Body of pancreas (tissue), 4 donors: ENCODE data around the gene UBE2D2. TPM values are rescaled to one million over a fixed set of nuclear protein-coding genes. Genes with fewer than 3 reads are reported as not detected.
A peak's percentile ranks its signal among the peaks of the same experiment; 100 is the strongest.

Experiments used
- ATAC-seq: fragments of 150-250 bp; one replicate; pipeline ENCODE4 v1.9.1; 2016
- DNase-seq, 4 donors: peaks; one replicate each; pipeline ENCODE4 v3.0.0-alpha.2; 2019
- H3K27ac ChIP-seq, 4 donors: fragments of 200-600 bp; sonication (generic); 1 replicate in 3 of 4; 2 replicates in 1 of 4; pipeline versions ENCODE4 v1.5.1 to v1.6.1; 2016 to 2019; ENCODE audit warnings: mild to moderate bottlenecking in 1 of 4, mixed read lengths in 1 of 4, moderate library complexity in 1 of 4
- H3K27me3 ChIP-seq, 2 donors: fragments of 200-600 bp; sonication (generic); one replicate each; pipeline ENCODE4 v1.6.0; 2016; ENCODE audit warnings: mild to moderate bottlenecking in 1 of 2
- H3K36me3 ChIP-seq, 2 donors: fragments of 200-600 bp; sonication (generic); replicated peaks in 1 of 2; 2 replicates each; pipeline ENCODE4 v1.5.1; 2016; ENCODE audit warnings: low read depth in 2 of 2; ENCODE audit not compliant: insufficient read depth in 1 of 2
- H3K4me1 ChIP-seq: fragments of 200-600 bp; sonication (generic); one replicate; pipeline ENCODE4 v1.6.0; 2016
- H3K4me3 ChIP-seq, 2 donors: fragments of 200-600 bp; sonication (generic); 1 replicate in 1 of 2; 2 replicates in 1 of 2; pipeline ENCODE4 v1.5.1; 2016 to 2019
- H3K9me3 ChIP-seq, 3 donors: fragments of 200-600 bp; sonication (generic); 1 replicate in 2 of 3; 2 replicates in 1 of 3; pipeline ENCODE4 v1.5.1; 2016
- POLR2A ChIP-seq, 3 donors: fragments of 450-650 bp; IDR thresholded peaks; one replicate each; pipeline ENCODE4 v1.6.1; 2016; ENCODE audit warnings: antibody characterized with exemption in 3 of 3, mild to moderate bottlenecking in 2 of 3
- WGBS, 2 donors: methylation state at CpG; one replicate each; pipeline ENCODE4 v1.1.5; 2017; 5-methylcytosine and 5-hydroxymethylcytosine counted together
- intact Hi-C: fragments of 100-400 bp; cut with DNase I; formaldehyde crosslinking; loops from one replicate; pipeline ENCODE4 v1.15.1; 2023
- total RNA-seq, 2 donors: library from RNA; depleted of rRNA; stranded (reverse); fragments of >200 nt; gene quantifications; one replicate each; pipeline ENCODE4 v1.1.0, GENCODE V29; 2016
- TF ChIP-seq, protein P1 (sequence below), 7 experiments: fragments of 450-650 bp in 4 of 7; fragments of 200-600 bp in 3 of 7; sonication (generic) in 3 of 7; IDR thresholded peaks; one replicate each; pipeline ENCODE4 v1.5.1; 2016 to 2019; ENCODE audit warnings: antibody characterized with exemption in 7 of 7

UBE2D2 gene
- total RNA-seq, 2 donors from 2014 or later = 38.9 to 102 TPM

DNA sequence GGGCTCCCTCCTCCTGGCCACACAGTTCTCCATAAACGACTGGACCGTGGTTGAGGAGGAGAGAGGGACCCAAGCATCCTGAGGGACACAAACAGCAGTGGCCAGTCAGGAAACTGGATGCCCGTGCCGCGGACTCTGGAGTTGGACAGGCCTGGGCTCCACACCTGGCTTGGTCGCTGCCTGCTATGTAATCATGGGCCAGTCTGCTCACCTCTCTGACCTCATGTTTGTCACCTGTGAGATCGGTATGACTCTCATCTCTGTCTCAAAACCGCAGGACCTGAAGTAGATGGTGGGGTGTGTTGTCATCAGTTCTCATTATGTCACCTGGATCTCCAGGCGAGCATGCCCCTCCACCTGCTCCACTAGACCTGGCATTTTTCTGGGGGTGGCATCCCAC lies 101.5 kb downstream of the UBE2D2 start:
- TF ChIP-seq, protein P1, sequence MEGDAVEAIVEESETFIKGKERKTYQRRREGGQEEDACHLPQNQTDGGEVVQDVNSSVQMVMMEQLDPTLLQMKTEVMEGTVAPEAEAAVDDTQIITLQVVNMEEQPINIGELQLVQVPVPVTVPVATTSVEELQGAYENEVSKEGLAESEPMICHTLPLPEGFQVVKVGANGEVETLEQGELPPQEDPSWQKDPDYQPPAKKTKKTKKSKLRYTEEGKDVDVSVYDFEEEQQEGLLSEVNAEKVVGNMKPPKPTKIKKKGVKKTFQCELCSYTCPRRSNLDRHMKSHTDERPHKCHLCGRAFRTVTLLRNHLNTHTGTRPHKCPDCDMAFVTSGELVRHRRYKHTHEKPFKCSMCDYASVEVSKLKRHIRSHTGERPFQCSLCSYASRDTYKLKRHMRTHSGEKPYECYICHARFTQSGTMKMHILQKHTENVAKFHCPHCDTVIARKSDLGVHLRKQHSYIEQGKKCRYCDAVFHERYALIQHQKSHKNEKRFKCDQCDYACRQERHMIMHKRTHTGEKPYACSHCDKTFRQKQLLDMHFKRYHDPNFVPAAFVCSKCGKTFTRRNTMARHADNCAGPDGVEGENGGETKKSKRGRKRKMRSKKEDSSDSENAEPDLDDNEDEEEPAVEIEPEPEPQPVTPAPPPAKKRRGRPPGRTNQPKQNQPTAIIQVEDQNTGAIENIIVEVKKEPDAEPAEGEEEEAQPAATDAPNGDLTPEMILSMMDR (IDR thresholded peaks at IDR 0.05) = no peak
- TF ChIP-seq POLR2A (IDR thresholded peaks at IDR 0.05) = no peak
- DNase-seq (peak in 3 of 4 donors; percentile 63 to 70 (median 65)), ATAC-seq (no peak)
- Histone ChIP-seq H3K36me3 (no peaks in the 10 kb centered on the region), H3K27me3 (no peaks in the 10 kb centered on the region), H3K4me1 (peaks cover 99% of the 10 kb centered on the region), H3K9me3 (no peaks in the 10 kb centered on the region), H3K27ac (peak overlapping the region; percentile 94 to 98 (median 98)), H3K4me3 (no peak overlapping the region)
- WGBS, 2 donors = 31 to 53% methylated on average over 5 to 9 of the region's 9 CpGs
- intact Hi-C loops = no loop called here

DNA sequence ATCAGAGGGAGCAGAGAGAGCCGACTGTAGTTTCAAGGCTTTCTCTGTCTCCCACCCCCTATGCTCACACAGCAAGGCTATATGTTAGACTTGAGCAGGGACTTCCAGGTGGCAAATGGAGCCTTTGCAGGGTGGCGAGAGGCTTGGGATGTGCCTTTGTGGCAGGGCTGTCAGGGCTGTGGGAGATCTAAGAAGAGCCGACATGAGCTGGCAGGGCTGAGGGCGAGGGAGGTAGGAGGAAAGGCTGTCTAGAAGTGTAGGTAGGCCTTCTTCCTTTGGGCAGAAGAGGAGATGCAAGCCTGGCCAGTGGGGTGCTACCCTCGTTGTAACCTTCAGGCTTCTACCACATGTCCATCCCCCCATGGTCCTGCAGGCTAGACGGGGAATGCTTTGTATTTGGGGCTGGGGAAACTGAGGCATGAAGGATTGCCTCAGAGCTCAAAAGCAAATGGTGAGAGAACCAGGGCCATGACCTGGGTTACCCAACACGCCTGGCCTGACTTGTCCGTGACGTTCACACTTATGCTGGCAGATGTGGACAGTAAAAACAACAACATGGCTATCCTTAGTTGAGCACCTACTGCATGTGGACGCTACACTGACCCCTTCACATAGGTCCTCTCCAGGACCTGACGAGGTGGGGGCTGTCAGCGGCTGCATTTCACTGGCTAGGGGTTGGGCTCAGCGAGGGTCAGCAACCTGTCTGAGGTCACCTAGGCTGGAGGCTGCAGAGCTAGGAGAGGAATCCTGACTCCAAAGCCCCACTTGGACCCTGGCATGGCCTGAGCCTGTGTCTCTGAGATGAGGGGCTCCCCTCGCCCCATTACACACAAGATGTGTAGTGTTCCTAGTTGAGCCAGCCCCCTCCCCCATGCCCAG lies 102.3 kb downstream of the UBE2D2 start:
- Histone ChIP-seq H3K27ac (peak overlapping the region; percentile 94 to 98 (median 98)), H3K27me3 (no peaks in the 10 kb centered on the region), H3K4me3 (no peak overlapping the region), H3K9me3 (no peaks in the 10 kb centered on the region), H3K36me3 (no peaks in the 10 kb centered on the region), H3K4me1 (peaks cover 99% of the 10 kb centered on the region)
- TF ChIP-seq, protein P1 (IDR thresholded peaks at IDR 0.05) = no peak
- no peak for TF ChIP-seq POLR2A (IDR thresholded peaks at IDR 0.05)
- intact Hi-C loops = no loop called here
- WGBS, 2 donors = 49 to 55% methylated on average over 11 to 14 of the region's 14 CpGs
- ATAC-seq = no peak
- DNase-seq = peak in 1 of 4 donors; percentile 19

DNA sequence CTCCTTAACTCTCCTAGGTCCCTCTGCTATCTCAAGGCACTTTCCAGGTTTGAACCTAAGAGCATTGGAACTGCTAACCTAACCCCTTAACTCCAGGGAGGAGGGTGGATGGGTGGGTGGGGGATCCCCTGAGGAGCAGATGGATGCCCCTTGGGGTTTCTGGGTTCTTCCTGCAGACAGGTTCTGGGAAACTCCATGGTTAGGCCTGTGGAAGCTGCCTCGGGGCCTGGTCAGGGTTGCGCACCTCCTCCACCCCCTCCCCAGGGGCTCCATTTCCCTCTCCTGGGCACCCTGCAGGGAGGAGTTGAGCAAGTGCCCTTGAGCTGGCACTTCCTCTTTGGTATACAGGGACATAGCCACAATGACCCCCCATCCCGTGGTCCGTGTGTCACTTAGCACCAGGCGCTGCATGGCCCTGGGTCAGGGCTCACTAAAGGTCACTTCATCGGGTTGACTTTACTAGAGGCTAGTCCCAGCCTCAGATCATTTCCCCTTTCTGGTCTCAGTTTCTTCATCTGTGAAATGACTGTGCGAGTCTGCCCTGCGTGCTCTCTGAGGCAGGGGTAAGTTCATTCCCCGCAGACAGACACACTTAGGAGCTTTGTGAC lies 103.1 kb downstream of the UBE2D2 start:
- no peak overlapping the region for H3K4me3 ChIP-seq
- no peak for TF ChIP-seq POLR2A (IDR thresholded peaks at IDR 0.05)
- TF ChIP-seq, protein P1 (IDR thresholded peaks at IDR 0.05) = no peak
- DNase-seq (peak in 3 of 4 donors; percentile 40 to 82 (median 43)), ATAC-seq (no peak)
- peak overlapping the region; percentile 94 to 98 (median 98) for H3K27ac ChIP-seq
- no peaks in the 10 kb centered on the region for H3K27me3 ChIP-seq
- peaks cover 99% of the 10 kb centered on the region for H3K4me1 ChIP-seq
- WGBS, 2 donors = 39 to 43% methylated on average over 9 of the region's 9 CpGs
- intact Hi-C loops = no loop called here
- no peaks in the 10 kb centered on the region for H3K36me3 ChIP-seq
- no peaks in the 10 kb centered on the region for H3K9me3 ChIP-seq

DNA sequence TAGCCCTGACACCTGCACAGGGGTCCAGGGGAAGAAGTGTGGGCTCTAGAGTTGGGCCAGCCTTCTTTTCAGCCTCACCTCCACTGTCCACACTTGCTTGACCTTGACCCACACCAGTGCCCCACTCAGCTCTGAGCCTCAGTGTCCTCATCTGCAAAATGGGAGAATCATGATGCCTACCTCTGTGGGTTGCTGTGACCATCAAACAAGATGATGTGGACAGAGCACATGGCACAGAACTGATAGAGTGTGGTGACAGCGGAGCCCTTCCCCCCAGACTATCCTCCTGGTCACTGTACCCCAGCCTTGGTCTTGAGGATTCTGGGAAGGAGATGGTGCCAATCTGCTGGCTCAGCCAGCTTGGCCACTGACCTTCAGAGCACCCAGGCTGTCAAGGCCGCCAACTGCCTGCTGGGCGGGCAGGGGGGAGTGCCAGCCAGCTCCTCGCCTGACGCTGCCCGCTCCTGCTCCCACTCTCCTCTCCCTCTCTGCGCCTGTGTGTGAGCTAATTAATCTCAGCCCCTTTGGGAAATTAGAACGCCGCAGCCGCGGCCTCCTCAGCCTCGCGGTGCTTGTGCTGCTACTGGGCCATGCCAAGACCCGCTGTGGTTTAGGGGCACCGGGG lies 103.7 kb downstream of the UBE2D2 start:
- Histone ChIP-seq H3K9me3 (no peaks in the 10 kb centered on the region), H3K27ac (peak overlapping the region; percentile 94 to 98 (median 98)), H3K36me3 (no peaks in the 10 kb centered on the region), H3K4me1 (peaks cover 99% of the 10 kb centered on the region), H3K27me3 (no peaks in the 10 kb centered on the region), H3K4me3 (no peak overlapping the region)
- TF ChIP-seq, protein P1 (IDR thresholded peaks at IDR 0.05) = no peak
- peak in 1 of 3 donors; percentile 38 for TF ChIP-seq POLR2A (IDR thresholded peaks at IDR 0.05)
- peak; percentile 48 for ATAC-seq
- 8 to 9% methylated on average over 8 to 15 of the region's 15 CpGs for WGBS, 2 donors
- peak; percentile 77 to 88 (median 86) for DNase-seq
- intact Hi-C loops = no loop called here
